ENCODE data around the gene OSGEP. TPM values are rescaled to one million over a fixed set of nuclear protein-coding genes. Genes with fewer than 3 reads are reported as not detected.
A peak's percentile ranks its signal among the peaks of the same experiment; 100 is the strongest.

The OSGEP gene
- total RNA-seq (10 to 100 TPM; 29.0 to 37.9 TPM), polyA plus RNA-seq (ENCODE audit: insufficient read length in 6 of 6) (10 to 100 TPM; 75.5 to 90.1 (median 83.4) TPM)
- long read RNA-seq, donor 1, transcript OSGEP-201 (11 exons, 2,002 nt) = minor isoform, 9 of 38 reads
- long read RNA-seq, donor 1, transcript OSGEP-212 (2 exons, 1,011 nt) = major isoform, 13 of 38 reads
- long read RNA-seq, donor 1, partial matches to known transcripts = 12 of 38 reads
- long read RNA-seq, donor 1, other reads (novel, unspliced or antisense) = 0 of 38 reads
- long read RNA-seq, donor 2, transcript OSGEP-201 (11 exons, 2,002 nt) = major isoform, 8 of 24 reads
- long read RNA-seq, donor 2, transcript OSGEP-212 (2 exons, 1,011 nt) = minor isoform, 5 of 24 reads
- long read RNA-seq, donor 2, partial matches to known transcripts = 7 of 24 reads
- long read RNA-seq, donor 2, other reads (novel, unspliced or antisense) = 0 of 24 reads
- long read RNA-seq, donor 3, transcript OSGEP-201 (11 exons, 2,002 nt) = major isoform, 11 of 19 reads
- long read RNA-seq, donor 3, partial matches to known transcripts = 0 of 19 reads
- long read RNA-seq, donor 3, other reads (novel, unspliced or antisense) = 0 of 19 reads
- long read RNA-seq, donor 4, transcript OSGEP-201 (11 exons, 2,002 nt) = major isoform, 24 of 31 reads
- long read RNA-seq, donor 4, partial matches to known transcripts = 1 of 31 reads
- long read RNA-seq, donor 4, other reads (novel, unspliced or antisense) = 3 of 31 reads
- long read RNA-seq, donor 5, transcript OSGEP-212 (2 exons, 1,011 nt) = major isoform, 5 of 22 reads
- long read RNA-seq, donor 5, partial matches to known transcripts = 8 of 22 reads
- long read RNA-seq, donor 5, other reads (novel, unspliced or antisense) = 0 of 22 reads
- long read RNA-seq, donor 6, transcript OSGEP-201 (11 exons, 2,002 nt) = major isoform, 9 of 27 reads
- long read RNA-seq, donor 6, partial matches to known transcripts = 12 of 27 reads
- long read RNA-seq, donor 6, other reads (novel, unspliced or antisense) = 0 of 27 reads
- long read RNA-seq, donor 7, transcript OSGEP-208 (7 exons, 3,258 nt) = minor isoform, 6 of 20 reads
- long read RNA-seq, donor 7, transcript OSGEP-201 (11 exons, 2,002 nt) = major isoform, 8 of 20 reads
- long read RNA-seq, donor 7, partial matches to known transcripts = 0 of 20 reads
- long read RNA-seq, donor 7, other reads (novel, unspliced or antisense) = 0 of 20 reads
- long read RNA-seq, donor 8, transcript OSGEP-208 (7 exons, 3,258 nt) = major isoform, 9 of 19 reads
- long read RNA-seq, donor 8, partial matches to known transcripts = 0 of 19 reads
- long read RNA-seq, donor 8, other reads (novel, unspliced or antisense) = 0 of 19 reads
- long read RNA-seq, donor 9 = 0 reads
- long read RNA-seq, donor 10, transcript OSGEP-201 (11 exons, 2,002 nt) = major isoform, 47 of 55 reads
- long read RNA-seq, donor 10, partial matches to known transcripts = 2 of 55 reads
- long read RNA-seq, donor 10, other reads (novel, unspliced or antisense) = 3 of 55 reads
- long read RNA-seq, donor 11, transcript OSGEP-201 (11 exons, 2,002 nt) = minor isoform, 5 of 26 reads
- long read RNA-seq, donor 11, transcript OSGEP-212 (2 exons, 1,011 nt) = minor isoform, 5 of 26 reads
- long read RNA-seq, donor 11, transcript OSGEP-208 (7 exons, 3,258 nt) = major isoform, 6 of 26 reads
- long read RNA-seq, donor 11, partial matches to known transcripts = 6 of 26 reads
- long read RNA-seq, donor 11, other reads (novel, unspliced or antisense) = 0 of 26 reads
- long read RNA-seq, donor 12, transcript OSGEP-201 (11 exons, 2,002 nt) = major isoform, 10 of 32 reads
- long read RNA-seq, donor 12, transcript OSGEP-212 (2 exons, 1,011 nt) = minor isoform, 7 of 32 reads
- long read RNA-seq, donor 12, partial matches to known transcripts = 7 of 32 reads
- long read RNA-seq, donor 12, other reads (novel, unspliced or antisense) = 0 of 32 reads

- DNase-seq = peak; percentile 97 to 100 (median 99)
- H3K4me3 ChIP-seq = peak within 1 kb of the TSS; percentile 56 to 93
- peaks cover 19 to 53% of the 10 kb centered on the region in 2 donors for H3K4me1 ChIP-seq
- H3K27ac ChIP-seq = peak within 1 kb of the TSS; percentile 90 to 96
- TF ChIP-seq CTCF (IDR thresholded peaks at IDR 0.05) = no peak
- H3K9me3 ChIP-seq = no peaks in the 10 kb centered on the region
- no peaks in the 10 kb centered on the region for H3K27me3 ChIP-seq
- intact Hi-C loops (cut with DNase I) = no loop called here
- peaks cover 0 to 64% of the 10 kb centered on the region in 2 donors for H3K36me3 ChIP-seq
- ATAC-seq = peak; percentile 93
Observed at GRCh38 chr14:20454516-20455354, at the start of gene OSGEP, which contains the start of gene APEX1. Gene OSGEP (minus strand): TSS chr14:20454812. CDS start chr14:20454683, 129 bp downstream. Gene APEX1 (plus strand): TSS chr14:20455226. CDS start chr14:20455646, 420 bp downstream.

GRCh38 chr14:20503898-20504297 is 49.3 kb upstream of the OSGEP start:
- ATAC-seq (peak; percentile 60), DNase-seq (peak in 1 of 4 donors; percentile 31)
- Histone ChIP-seq H3K36me3 (no peaks in the 10 kb centered on the region), H3K9me3 (no peaks in the 10 kb centered on the region), H3K4me3 (no peak overlapping the region), H3K4me1 (no peaks in the 10 kb centered on the region), H3K27me3 (no peaks in the 10 kb centered on the region), H3K27ac (no peak overlapping the region)
- no peak for TF ChIP-seq CTCF (IDR thresholded peaks at IDR 0.05)
- intact Hi-C loops (cut with DNase I) = no loop called here

GRCh38 chr14:20501346-20501745 is 46.7 kb upstream of the OSGEP start:
- H3K4me3 ChIP-seq = no peak overlapping the region
- peaks cover 0 to 3% of the 10 kb centered on the region in 2 donors for H3K4me1 ChIP-seq
- ATAC-seq (no peak), DNase-seq (no peak)
- TF ChIP-seq CTCF (IDR thresholded peaks at IDR 0.05) = no peak
- H3K9me3 ChIP-seq = no peaks in the 10 kb centered on the region
- no peaks in the 10 kb centered on the region for H3K27me3 ChIP-seq
- H3K36me3 ChIP-seq = no peaks in the 10 kb centered on the region
- intact Hi-C loops (cut with DNase I) = no loop called here
- H3K27ac ChIP-seq = no peak overlapping the region
